Activated CD8-positive, alpha-beta T cell treated with anti-CD3 and anti-CD28 coated beads, Interleukin-2, amount 10 ng/mL, durations not matched to agents 7 days and 5 days (primary cell): Measurements from ENCODE around the gene TSHZ1. TPM values are rescaled to one million over a fixed set of nuclear protein-coding genes. Genes with fewer than 3 reads are reported as not detected.

ENCODE experiments used
- ATAC-seq: fragments of 150-1000 bp; cut with Tn5 transposase; one replicate; pipeline ENCODE4 v1.10.0; 2021; ENCODE audit warnings: moderate library complexity
- CTCF ChIA-PET: fragments of 350-600 bp; sonication (Branson Sonifier 250); formaldehyde crosslinking; loops from one replicate; lab custom pipeline; 2021; ENCODE audit warnings: antibody characterized with exemption; lab: Charles Lee
- POLR2A ChIA-PET: fragments of 350-600 bp; sonication (Branson Sonifier 250); formaldehyde crosslinking; loops from one replicate; lab custom pipeline; 2021; ENCODE audit warnings: antibody characterized with exemption; lab: Charles Lee
- DNase-seq: peaks from one replicate; pipeline ENCODE4 v3.0.0-alpha.2; 2020
- H3K27ac Mint-ChIP-seq: one replicate; pipeline ENCODE4 v1.8.0; 2021; ENCODE audit warnings: mild to moderate bottlenecking, mixed read lengths
- H3K27me3 Mint-ChIP-seq: one replicate; pipeline ENCODE4 v1.8.0; 2021; ENCODE audit warnings: low read depth, mixed read lengths
- H3K36me3 Mint-ChIP-seq: one replicate; pipeline ENCODE4 v1.8.0; 2021; ENCODE audit warnings: low read depth, mixed read lengths
- H3K4me1 Mint-ChIP-seq: one replicate; pipeline ENCODE4 v1.8.0; 2021; ENCODE audit warnings: low read depth, mixed read lengths
- H3K4me3 Mint-ChIP-seq: one replicate; pipeline ENCODE4 v1.8.0; 2021; ENCODE audit warnings: mild to moderate bottlenecking, mixed read lengths
- H3K9me3 Mint-ChIP-seq: one replicate; pipeline ENCODE4 v1.8.0; 2022; ENCODE audit warnings: mixed read lengths; ENCODE audit not compliant: insufficient read depth
- total RNA-seq, 2 experiments: library from RNA; stranded (reverse); gene quantifications; one replicate each; pipeline ENCODE4 v1.2.3, GENCODE V29; 2021

TSHZ1 gene
- total RNA-seq, 2 experiments from 2014 or later = 16.7 to 16.8 TPM

GRCh38 chr18:75211626-75211952 is 992 bp downstream of the TSHZ1 start:
- Mint-ChIP-seq H3K4me1 (peaks cover 58% of the 10 kb centered on the region), H3K36me3 (peaks cover 32% of the 10 kb centered on the region), H3K27ac (no peak overlapping the region), H3K27me3 (peaks cover 7% of the 10 kb centered on the region), H3K4me3 (no peak overlapping the region), H3K9me3 (no peaks in the 10 kb centered on the region)
- ATAC-seq (no peak), DNase-seq (no peak)
- ChIA-PET CTCF (no interaction called here), POLR2A (interaction anchor here (1.1 kb wide), 1 partner anchor 45 kb away, joined by 3 read pairs; no protein-coding TSS in a partner anchor)

DNA sequence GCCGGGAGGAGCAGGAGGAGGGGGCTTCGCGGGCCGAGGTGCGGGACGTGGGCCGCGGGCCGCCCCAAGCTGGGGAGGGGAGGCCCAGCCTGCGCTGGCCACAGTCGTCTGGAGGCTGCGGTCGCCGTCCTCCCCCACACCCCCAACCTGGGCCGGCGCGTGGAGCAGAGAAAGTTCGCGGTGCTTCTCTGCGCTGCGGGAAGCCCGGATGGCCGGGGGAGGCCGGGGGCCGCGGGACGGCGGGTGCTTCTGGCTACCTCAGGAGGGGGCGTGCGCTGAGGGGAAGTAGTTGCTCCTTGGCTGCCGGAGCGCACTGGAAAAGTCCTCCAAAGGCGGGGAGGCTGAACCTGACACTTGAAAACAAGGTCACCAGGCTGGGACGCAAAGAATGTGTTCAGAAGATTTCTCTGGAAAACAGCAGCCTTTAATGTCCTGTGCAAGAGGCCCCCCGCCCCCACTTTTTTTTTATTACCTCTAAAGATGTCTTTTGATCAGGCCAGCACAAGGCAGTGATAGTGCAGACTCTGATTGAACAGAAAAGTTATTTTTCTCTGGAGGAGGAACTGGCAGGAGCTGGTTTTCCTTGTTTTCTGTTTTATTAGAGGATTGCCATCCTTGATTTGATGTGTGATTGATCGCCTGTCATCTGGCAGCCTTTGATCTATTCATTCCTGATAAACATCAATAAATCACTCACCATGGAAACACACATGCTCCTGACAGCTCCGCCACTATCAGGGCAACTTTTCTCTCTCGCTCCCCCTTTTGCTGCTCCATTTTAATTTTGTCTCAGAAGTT is 1.6 kb downstream of the TSHZ1 start:
- Mint-ChIP-seq H3K4me3 (peak overlapping the region; percentile 80), H3K36me3 (peaks cover 31% of the 10 kb centered on the region), H3K9me3 (no peaks in the 10 kb centered on the region), H3K27me3 (peaks cover 5% of the 10 kb centered on the region), H3K4me1 (peaks cover 56% of the 10 kb centered on the region), H3K27ac (peak overlapping the region; percentile 81)
- CTCF ChIA-PET = interaction anchor here (0.9 kb wide), 1 partner anchor 32 kb away, joined by 4 read pairs; no protein-coding TSS in a partner anchor
- POLR2A ChIA-PET = interaction anchor here (1.1 kb wide), 1 partner anchor 44 kb away, joined by 3 read pairs; no protein-coding TSS in a partner anchor
- ATAC-seq (no peak), DNase-seq (peak; percentile 41)

DNA sequence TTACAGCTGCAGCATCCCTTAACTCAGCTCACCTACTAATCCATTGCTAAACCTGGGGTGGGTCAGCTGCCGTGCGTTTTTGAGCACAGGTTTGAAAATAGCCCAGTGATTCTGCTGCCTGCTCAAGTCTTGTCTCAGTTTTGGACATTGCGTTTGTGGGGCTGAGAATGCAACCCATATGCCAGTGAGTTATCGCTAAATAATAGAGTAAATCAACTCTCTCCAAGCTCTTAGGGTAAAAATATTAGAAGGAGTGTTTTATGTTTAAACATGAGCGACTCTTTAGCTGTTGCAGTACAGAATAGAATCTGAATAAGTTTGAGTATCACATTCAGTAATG is 2.1 kb downstream of the TSHZ1 start:
- Mint-ChIP-seq H3K27ac (peak overlapping the region; percentile 81), H3K27me3 (no peaks in the 10 kb centered on the region), H3K4me3 (peak overlapping the region; percentile 80), H3K9me3 (no peaks in the 10 kb centered on the region), H3K4me1 (peaks cover 55% of the 10 kb centered on the region), H3K36me3 (peaks cover 28% of the 10 kb centered on the region)
- ChIA-PET CTCF (interaction anchor here (0.6 to 1.0 kb wide), 3 partner anchors 13 to 1843 kb away, joined by 3 to 4 read pairs (median 3); no protein-coding TSS in a partner anchor), POLR2A (interaction anchor here (0.7 to 1.1 kb wide), 2 partner anchors 35 to 43 kb away, joined by 3 to 4 read pairs; no protein-coding TSS in a partner anchor)
- ATAC-seq = no peak
- no peak for DNase-seq

GRCh38 chr18:75213611-75214331 is 3.2 kb downstream of the TSHZ1 start:
- ChIA-PET POLR2A (no interaction called here), CTCF (interaction anchor here (1.0 to 1.4 kb wide), 2 partner anchors 12 to 30 kb away, joined by 3 read pairs; no protein-coding TSS in a partner anchor)
- H3K4me1 Mint-ChIP-seq = peaks cover 56% of the 10 kb centered on the region
- peaks cover 26% of the 10 kb centered on the region for H3K36me3 Mint-ChIP-seq
- DNase-seq = no peak
- H3K4me3 Mint-ChIP-seq = no peak overlapping the region
- ATAC-seq = no peak
- no peak overlapping the region for H3K27ac Mint-ChIP-seq
- H3K27me3 Mint-ChIP-seq = no peaks in the 10 kb centered on the region
- H3K9me3 Mint-ChIP-seq = no peaks in the 10 kb centered on the region

DNA sequence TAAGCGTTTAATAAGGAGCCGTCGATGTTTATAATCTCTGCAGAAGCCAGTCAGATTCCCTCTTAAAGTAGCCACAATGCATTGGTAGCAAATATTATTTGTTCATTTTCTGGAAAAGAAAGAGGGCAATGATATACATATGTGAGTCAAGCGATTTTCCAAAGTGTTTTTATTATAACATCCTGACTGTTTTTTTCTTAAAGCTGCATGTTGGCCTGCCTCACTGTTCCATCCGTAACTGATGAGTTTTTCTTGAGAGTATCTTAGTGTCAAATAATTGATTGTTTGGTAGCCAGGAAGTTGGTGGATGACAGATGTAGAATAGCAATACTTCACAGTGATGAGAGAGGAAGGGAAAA is 3.7 kb downstream of the TSHZ1 start:
- Mint-ChIP-seq H3K4me1 (peaks cover 56% of the 10 kb centered on the region), H3K4me3 (no peak overlapping the region), H3K27ac (no peak overlapping the region), H3K27me3 (no peaks in the 10 kb centered on the region), H3K9me3 (no peaks in the 10 kb centered on the region), H3K36me3 (peaks cover 26% of the 10 kb centered on the region)
- ATAC-seq (no peak), DNase-seq (no peak)
- POLR2A ChIA-PET = no interaction called here
- CTCF ChIA-PET = interaction anchor here (1.4 kb wide), 1 partner anchor 30 kb away, joined by 3 read pairs; no protein-coding TSS in a partner anchor

- no peaks in the 10 kb centered on the region for H3K27me3 Mint-ChIP-seq
- ATAC-seq (no peak), DNase-seq (no peak)
- H3K4me3 Mint-ChIP-seq = no peak overlapping the region
- POLR2A ChIA-PET = no interaction called here
- CTCF ChIA-PET = interaction anchor here (1.4 to 1.6 kb wide), 2 partner anchors 10 to 29 kb away, joined by 3 to 4 read pairs; no protein-coding TSS in a partner anchor
- H3K27ac Mint-ChIP-seq = peak overlapping the region; percentile 46
- H3K4me1 Mint-ChIP-seq = peaks cover 55% of the 10 kb centered on the region
- no peaks in the 10 kb centered on the region for H3K9me3 Mint-ChIP-seq
- H3K36me3 Mint-ChIP-seq = peaks cover 26% of the 10 kb centered on the region
These were observed 4.3 kb downstream of the TSHZ1 start for GRCh38 chr18:75214766-75215510.

GRCh38 chr18:75215663-75216062 is 5.1 kb downstream of the TSHZ1 start:
- ChIA-PET POLR2A (interaction anchor here (1.7 kb wide), 1 partner anchor 32 kb away, joined by 7 read pairs; no protein-coding TSS in a partner anchor), CTCF (interaction anchor here (0.7 to 1.6 kb wide), 2 partner anchors 9 to 28 kb away, joined by 3 to 4 read pairs; no protein-coding TSS in a partner anchor)
- peaks cover 54% of the 10 kb centered on the region for H3K4me1 Mint-ChIP-seq
- H3K4me3 Mint-ChIP-seq = no peak overlapping the region
- H3K9me3 Mint-ChIP-seq = no peaks in the 10 kb centered on the region
- no peak for DNase-seq
- H3K27ac Mint-ChIP-seq = peak overlapping the region; percentile 57
- H3K27me3 Mint-ChIP-seq = no peaks in the 10 kb centered on the region
- ATAC-seq = no peak
- peaks cover 25% of the 10 kb centered on the region for H3K36me3 Mint-ChIP-seq

DNA sequence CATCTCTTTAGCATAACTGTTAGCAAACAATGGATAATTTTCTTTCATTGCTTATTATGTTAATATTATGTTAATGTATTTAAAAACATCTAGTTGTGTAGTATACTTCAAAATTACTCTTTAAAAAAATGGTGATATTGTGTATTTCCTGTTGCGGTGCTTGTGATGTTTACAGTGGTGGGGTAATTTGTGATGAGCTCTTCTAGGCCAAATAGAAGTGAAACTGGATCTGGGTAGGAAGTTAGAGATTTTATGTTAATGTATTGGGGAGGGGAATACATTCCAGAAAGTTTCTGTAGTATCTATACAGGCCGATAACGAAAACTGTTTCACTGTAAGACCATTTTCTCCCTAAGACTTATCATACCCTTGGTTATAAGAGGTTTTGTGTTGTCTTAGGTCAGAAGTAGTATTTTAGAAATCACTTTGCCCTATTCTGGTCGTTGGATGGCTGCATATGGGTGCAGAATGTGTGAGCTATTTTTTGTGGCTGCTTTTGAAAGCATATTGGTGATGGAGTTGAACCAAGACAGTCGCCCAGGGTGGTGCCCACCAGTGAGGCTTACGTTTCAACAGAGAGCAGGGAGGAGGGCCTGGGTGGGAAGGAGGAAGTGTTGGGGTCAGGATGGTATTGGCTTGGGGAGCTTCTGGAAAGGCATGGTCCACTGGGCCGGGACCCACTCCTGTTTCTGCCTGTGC is 5.8 kb downstream of the TSHZ1 start:
- peaks cover 21% of the 10 kb centered on the region for H3K36me3 Mint-ChIP-seq
- ChIA-PET CTCF (interaction anchor here (0.7 to 1.6 kb wide), 2 partner anchors 9 to 28 kb away, joined by 3 to 4 read pairs; no protein-coding TSS in a partner anchor), POLR2A (interaction anchor here (1.7 kb wide), 1 partner anchor 31 kb away, joined by 7 read pairs; no protein-coding TSS in a partner anchor)
- no peak for DNase-seq
- H3K9me3 Mint-ChIP-seq = no peaks in the 10 kb centered on the region
- peak; percentile 55 for ATAC-seq
- peak overlapping the region; percentile 50 for H3K4me3 Mint-ChIP-seq
- peak overlapping the region; percentile 87 for H3K27ac Mint-ChIP-seq
- no peaks in the 10 kb centered on the region for H3K27me3 Mint-ChIP-seq
- peaks cover 54% of the 10 kb centered on the region for H3K4me1 Mint-ChIP-seq

GRCh38 chr18:75216911-75217689 is 6.5 kb downstream of the TSHZ1 start:
- Mint-ChIP-seq H3K9me3 (no peaks in the 10 kb centered on the region), H3K27ac (peak overlapping the region; percentile 87), H3K4me3 (no peak overlapping the region), H3K4me1 (peaks cover 59% of the 10 kb centered on the region), H3K27me3 (no peaks in the 10 kb centered on the region), H3K36me3 (peaks cover 21% of the 10 kb centered on the region)
- POLR2A ChIA-PET = interaction anchor here (1.7 kb wide), 1 partner anchor 31 kb away, joined by 7 read pairs; no protein-coding TSS in a partner anchor
- DNase-seq (no peak), ATAC-seq (no peak)
- CTCF ChIA-PET = interaction anchor here (1.6 kb wide), 1 partner anchor 8 kb away, joined by 4 read pairs; no protein-coding TSS in a partner anchor
